ENCODE data around the gene FAM3A.

FAM3A gene

DNA sequence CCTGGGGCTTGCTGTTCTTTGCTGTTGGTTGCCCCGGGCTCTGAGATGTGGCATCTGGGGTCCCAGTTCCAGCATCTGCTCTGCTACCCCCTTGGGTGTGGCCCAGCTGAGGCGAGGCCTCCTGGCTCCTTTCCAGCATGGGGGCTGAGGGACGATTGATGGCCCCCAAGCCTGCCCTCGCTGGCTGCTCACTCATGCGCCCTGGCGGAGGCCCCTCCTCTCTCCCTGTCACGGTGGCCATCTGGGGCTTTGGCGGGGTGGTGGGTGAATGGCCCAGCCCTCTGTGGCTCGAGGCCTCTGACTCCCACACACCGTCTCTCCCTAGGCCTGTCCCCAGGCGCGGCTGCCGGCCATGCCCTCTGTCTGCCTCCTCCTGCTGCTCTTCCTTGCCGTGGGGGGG is 56.2 kb downstream of the FAM3A start:
- DNase-seq (ENCODE audit: low read depth, low spot score): no peak

DNA sequence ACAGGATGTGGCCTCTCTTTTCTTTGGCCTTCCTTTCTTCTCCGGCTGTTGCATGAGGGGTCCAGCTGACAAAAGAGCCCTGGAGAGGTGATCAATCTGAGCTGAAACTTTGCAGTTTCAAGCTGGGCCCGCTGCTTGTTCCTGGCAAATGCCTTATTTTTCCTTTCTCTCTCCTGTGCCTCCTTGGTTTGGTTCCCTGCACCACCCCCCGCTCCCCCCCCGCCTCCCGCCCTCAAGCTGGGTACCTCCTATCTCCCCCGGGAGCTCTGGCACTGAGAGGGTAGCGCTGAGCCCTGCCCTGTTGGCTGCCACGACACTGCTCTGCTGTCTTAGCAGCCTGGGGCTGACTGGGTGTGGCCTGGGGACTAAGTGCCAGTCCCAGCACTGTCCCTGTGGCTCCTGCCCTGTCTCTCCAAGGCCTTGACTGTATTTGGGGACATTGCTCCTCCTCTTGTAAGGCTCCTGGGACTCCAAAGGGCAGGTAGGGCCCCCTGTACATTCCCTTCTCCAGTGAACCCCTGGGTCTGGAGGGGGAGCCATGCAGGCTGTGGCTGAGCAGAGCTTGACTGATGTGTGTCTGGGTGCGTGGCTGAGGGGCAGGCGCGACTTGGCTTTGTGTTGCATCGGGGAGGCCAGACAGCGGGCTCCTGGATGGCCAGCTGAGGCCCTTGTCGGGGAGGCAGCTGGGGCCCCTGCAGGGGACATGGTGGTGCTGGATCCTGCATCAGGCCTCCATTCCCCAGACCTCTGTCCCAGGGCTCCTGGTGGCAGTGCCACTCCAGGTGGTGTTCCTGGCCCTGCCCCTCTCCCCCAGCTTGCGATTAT is 56.9 kb downstream of the FAM3A start:
- DNase-seq (ENCODE audit: low read depth, low spot score): no peak

DNA sequence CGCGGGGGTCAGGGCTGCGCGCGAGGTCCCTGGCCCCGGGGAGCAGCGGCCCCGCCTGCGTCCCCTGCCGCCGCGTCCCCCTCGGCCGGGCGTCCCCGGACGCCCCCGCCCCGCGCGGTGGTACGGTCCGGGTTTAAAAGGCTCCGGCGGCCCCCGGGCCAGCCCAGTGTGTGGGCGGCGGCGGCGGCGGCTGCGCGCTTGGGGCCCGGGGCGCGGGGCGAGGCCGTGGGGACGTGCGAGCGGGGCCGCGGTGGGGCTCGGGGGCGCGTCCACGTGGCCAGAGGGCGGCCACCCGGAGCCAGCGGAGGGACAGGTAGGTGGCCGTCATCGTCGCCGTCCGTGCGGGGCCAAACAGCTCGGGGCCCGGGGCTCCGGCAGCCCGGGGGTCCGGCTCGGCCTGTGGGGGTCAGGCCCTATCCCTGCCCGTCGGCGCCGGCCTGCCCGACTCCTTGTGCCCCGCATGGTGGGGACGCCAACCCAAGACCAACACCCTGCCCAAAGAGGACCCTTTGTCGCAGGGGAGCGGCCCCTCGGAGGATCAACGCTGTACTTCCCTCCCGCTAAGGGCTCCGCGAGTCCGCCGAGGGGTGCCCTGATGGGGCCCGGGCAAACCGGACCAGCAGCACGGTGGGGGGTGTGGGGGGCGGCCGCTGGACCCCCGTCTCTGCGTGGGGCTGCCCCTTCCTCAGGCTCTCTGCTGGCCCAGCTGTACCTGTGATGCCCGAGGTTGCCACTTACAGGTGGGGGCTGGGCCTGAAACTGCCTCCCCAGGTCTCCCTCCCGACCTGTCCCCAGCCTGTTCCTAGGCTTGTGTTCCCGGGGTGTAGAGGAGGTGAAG is 57.7 kb downstream of the FAM3A start, which contains the start of gene PLXNA3:
Gene PLXNA3, plus strand, starts transcription at position 166 of the 838 bp plus-strand sequence. CDS start 1,903 bp downstream, outside the sequence.
- no peak for DNase-seq (ENCODE audit: low read depth, low spot score)

DNA sequence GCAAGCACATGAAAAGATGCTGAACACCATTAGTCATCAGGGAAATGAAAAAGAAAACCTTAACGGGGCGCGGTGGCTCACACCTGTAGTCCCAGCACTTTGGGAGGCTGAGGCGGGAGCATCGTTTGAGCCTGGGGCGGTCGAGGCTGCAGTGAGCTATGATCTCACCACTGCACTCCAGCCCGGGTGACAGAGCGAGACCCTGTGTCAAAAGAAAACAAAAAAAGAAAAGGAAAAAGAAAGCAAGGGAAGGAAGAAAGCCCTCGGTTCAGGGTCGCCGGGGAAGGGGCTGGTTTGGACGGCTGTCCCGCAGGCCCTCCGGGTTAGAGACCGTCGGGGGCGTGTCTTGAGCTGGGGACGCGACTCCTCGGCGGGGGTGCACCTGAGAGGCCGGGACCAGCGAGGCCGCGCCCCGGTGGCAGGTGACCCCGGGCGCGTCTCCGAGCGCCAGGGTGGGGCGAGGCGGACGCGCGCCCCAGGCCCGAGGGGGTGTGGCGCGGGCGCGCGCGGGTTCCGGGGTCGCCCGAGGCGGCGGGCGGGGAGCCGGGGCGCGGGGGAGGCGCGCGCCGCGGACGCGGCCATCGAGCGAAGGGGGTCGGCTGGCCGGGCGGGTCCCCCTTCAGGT is 58.4 kb downstream of the FAM3A start:
- DNase-seq (ENCODE audit: low read depth, low spot score): no peak

Data from brain pericyte (primary cell).